ENCODE results near the gene SNCB. TPM values are rescaled to one million over a fixed set of nuclear protein-coding genes. Genes with fewer than 3 reads are reported as not detected.

The SNCB gene
- 5.9 and 6.9 TPM in 2 replicates for total RNA-seq (2021; fragmentation: NEBNext Ultra II Directional; extraction: Animal tissue kit (Norgen Biotek cat#: 25700))
- polyA plus RNA-seq (2011; rRNA removed): 4.2 and 8.9 TPM in 2 replicates
- 5.6 TPM for polyA plus RNA-seq (2011; cell fraction: cytosol; rRNA removed)
- polyA plus RNA-seq (2011; cell fraction: nucleus; rRNA removed): 4.7 TPM
- polyA plus RNA-seq (2012, experiment 1 of 2): 4.3 to 7.8 TPM (median 6.9 TPM) in 4 replicates
- polyA plus RNA-seq (2012, experiment 2 of 2): 8.0 TPM
- 6.2 TPM for polyA plus RNA-seq (2013, experiment 1 of 2)
- 5.8 TPM for polyA plus RNA-seq (2013, experiment 2 of 2)
- polyA minus RNA-seq (2011; rRNA and poly(A)+ RNA removed): 0.41 and 0.54 TPM in 2 replicates
- polyA minus RNA-seq (2011; cell fraction: cytosol; rRNA and poly(A)+ RNA removed): 3.1 TPM
- 2.5 TPM for polyA minus RNA-seq (2011; cell fraction: nucleus; rRNA and poly(A)+ RNA removed)
- long read RNA-seq, experiment 1, partial matches to known transcripts: 5 of 9 reads
- long read RNA-seq, experiment 1, other reads (novel, unspliced or antisense): 1 of 9 reads
- long read RNA-seq, experiment 2, partial matches to known transcripts: 1 of 2 reads
- long read RNA-seq, experiment 2, other reads (novel, unspliced or antisense): 1 of 2 reads

GRCh38 chr5:176629853-176630680 lies at the start of gene SNCB, which contains the start of gene EIF4E1B:
TSS of gene SNCB (minus strand) at chr5:176630534. CDS start at chr5:176629654, 880 bp downstream.
TSS of gene EIF4E1B (plus strand) at chr5:176630675. CDS start at chr5:176642788, 12,113 bp downstream.
- Histone ChIP-seq H4K8ac (ENCODE audit: extremely low read depth, insufficient read depth, low read length) (peak within 1 kb of the TSS; percentile 62; the same call in 1 of the 2 replicates), H2BK120ac (replicated peaks; ENCODE audit: low read depth, low read length) (no peak within 1 kb of the TSS), H2BK20ac (ENCODE audit: low read length) (peak within 1 kb of the TSS; percentile 55; the same call in 1 of the 2 replicates), H3K4ac (replicated peaks; ENCODE audit: insufficient read length, low read depth, low read length) (no peak within 1 kb of the TSS), H3K18ac (ENCODE audit: extremely low read depth, low read length) (no peak within 1 kb of the TSS; the same call in 1 of the 2 replicates), H3K14ac (ENCODE audit: insufficient read length) (no peak within 1 kb of the TSS), H3K23me2 (ENCODE audit: low read depth, low read length) (peaks cover 16% of the 10 kb centered on the region), H3K9ac (replicated peaks in 1 of 4; ENCODE audit: extremely low read depth in 1 of 4, low read depth in 3 of 4, low read length in 3 of 4) (peak within 1 kb of the TSS in 2 of 4 experiments; percentile 4 to 19; a peak in 2 of 7 replicates), H3K79me2 (ENCODE audit: control insufficient read depth in 1 of 2, insufficient read depth in 2 of 2, low read length in 2 of 2) (no peaks in the 10 kb centered on the region), H3K4me1 (replicated peaks in 1 of 4; ENCODE audit: control insufficient read depth in 3 of 4, insufficient read depth in 4 of 4, low read length in 3 of 4) (peaks cover 8 to 34% (median 11%) of the 10 kb centered on the region in 4 experiments), H3K4me2 (ENCODE audit: insufficient read depth in 1 of 2, low read depth in 2 of 2, low read length in 2 of 2) (peak within 1 kb of the TSS; percentile 89 to 100), H3K79me1 (ENCODE audit: low read depth, low read length) (no peaks in the 10 kb centered on the region), H2BK15ac (ENCODE audit: low read length) (peak within 1 kb of the TSS; percentile 50; the same call in 1 of the 2 replicates), H2AFZ (ENCODE audit: low read length) (peak within 1 kb of the TSS; percentile 98; the same call in 1 of the 2 replicates), H3K9me3 (ENCODE audit: insufficient read depth in 2 of 2, low read depth in 1 of 2, low read length in 1 of 2) (no peaks in the 10 kb centered on the region), H4K5ac (ENCODE audit: insufficient read length, low read depth, low read length) (no peak within 1 kb of the TSS), H4K20me1 (replicated peaks in 1 of 2; ENCODE audit: control insufficient read depth in 1 of 2, insufficient read depth in 2 of 2, low read length in 2 of 2) (peaks cover 0 to 3% of the 10 kb centered on the region in 2 experiments), H3K36me3 (ENCODE audit: control insufficient read depth in 2 of 4, insufficient read depth in 4 of 4, low read length in 3 of 4) (no peaks in the 10 kb centered on the region), H3K23ac (ENCODE audit: insufficient read length) (no peak within 1 kb of the TSS), H2BK12ac (ENCODE audit: low read depth, low read length) (peak within 1 kb of the TSS; percentile 77; the same call in 1 of the 2 replicates), H3K27me3 (replicated peaks in 1 of 4; ENCODE audit: control insufficient read depth in 3 of 4, extremely low read depth in 1 of 4, insufficient read depth in 3 of 4, low read length in 3 of 4) (peaks cover 3 to 40% (median 34%) of the 10 kb centered on the region in 4 experiments), H3K4me3 (ENCODE audit: extremely low read depth in 1 of 4, insufficient read depth in 2 of 4, low read depth in 3 of 4, low read length in 4 of 4) (peak within 1 kb of the TSS; percentile 81 to 89 (median 84)), H3K56ac (replicated peaks; ENCODE audit: insufficient read length, low read depth, low read length) (no peak within 1 kb of the TSS), H4K91ac (replicated peaks; ENCODE audit: insufficient read length, low read length) (no peak within 1 kb of the TSS), H2AK5ac (ENCODE audit: low read depth, low read length) (no peak within 1 kb of the TSS), H2BK5ac (ENCODE audit: low read depth, low read length) (peak within 1 kb of the TSS; percentile 79; the same call in 1 of the 2 replicates), H3K27ac (ENCODE audit: low read depth, low read length) (no peak within 1 kb of the TSS)
- WGBS, 2 experiments (ENCODE audit: extremely low coverage in 1 of 2, insufficient coverage in 1 of 2, insufficient read length in 1 of 2, insufficient replicate concordance in 2 of 2, low coverage in 1 of 2, low lambda C conversion rate in 2 of 2, missing lambda C conversion rate in 1 of 2): 1% methylated on average over 62 of the region's 94 CpGs; no CpG with 5 or more reads in 1 of the 2 experiments
- CTCF ChIA-PET (ENCODE audit: partially characterized antibody): interaction anchor here (0.7 to 2.5 kb wide), 9 partner anchors 8 to 77 kb away, joined by 3 to 10 read pairs (median 4); no protein-coding TSS in a partner anchor
- FAIRE-seq: no peak
- POLR2A ChIA-PET (ENCODE audit: partially characterized antibody): interaction anchor here (0.7 to 2.7 kb wide), 16 partner anchors 9 to 1019 kb away, joined by 3 to 19 read pairs (median 3); partner anchors contain the start of genes RNF44 and TSPAN17
- DNase-seq (ENCODE audit: low read depth in 1 of 2, low spot score in 2 of 2): peak in 1 of 2 experiments; percentile 84
- TF ChIP-seq BCL11A (IDR thresholded peaks at IDR 0.05; ENCODE audit: low read depth in 2 of 2, low read length in 2 of 2) (peak in 1 of 2 experiments; percentile 11), CHD2 (IDR thresholded peaks at IDR 0.05; ENCODE audit: low read length) (no peak), EP300 (IDR thresholded peaks at IDR 0.05; ENCODE audit: borderline replicate concordance in 1 of 2, low read depth in 2 of 2, low read length in 2 of 2) (no peak), NRF1 (IDR thresholded peaks at IDR 0.05; ENCODE audit: low read depth, low read length) (no peak), CEBPB (IDR thresholded peaks at IDR 0.05; ENCODE audit: low read depth, low read length) (no peak), TBP (IDR thresholded peaks at IDR 0.05; ENCODE audit: low read depth, low read length) (no peak), GABPA (IDR thresholded peaks at IDR 0.05; ENCODE audit: borderline replicate concordance, insufficient read depth, low read length) (no peak), KDM1A (IDR thresholded peaks at IDR 0.05; ENCODE audit: borderline replicate concordance, low read length) (0 out of 2 replicates have a peak, but pooled peaks have one; percentile 73)
